ENCODE results near the gene DAPL1.

GRCh38 chr2:158796652-158797051 is 1.5 kb downstream of the DAPL1 start:
- no peak for TF ChIP-seq CTCF (IDR thresholded peaks at IDR 0.05)
- TF ChIP-seq POLR2A (IDR thresholded peaks at IDR 0.05): no peak
